ENCODE measurements around the gene DCXR.
A peak's percentile ranks its signal among the peaks of the same experiment; 100 is the strongest.

The DCXR gene

DNA sequence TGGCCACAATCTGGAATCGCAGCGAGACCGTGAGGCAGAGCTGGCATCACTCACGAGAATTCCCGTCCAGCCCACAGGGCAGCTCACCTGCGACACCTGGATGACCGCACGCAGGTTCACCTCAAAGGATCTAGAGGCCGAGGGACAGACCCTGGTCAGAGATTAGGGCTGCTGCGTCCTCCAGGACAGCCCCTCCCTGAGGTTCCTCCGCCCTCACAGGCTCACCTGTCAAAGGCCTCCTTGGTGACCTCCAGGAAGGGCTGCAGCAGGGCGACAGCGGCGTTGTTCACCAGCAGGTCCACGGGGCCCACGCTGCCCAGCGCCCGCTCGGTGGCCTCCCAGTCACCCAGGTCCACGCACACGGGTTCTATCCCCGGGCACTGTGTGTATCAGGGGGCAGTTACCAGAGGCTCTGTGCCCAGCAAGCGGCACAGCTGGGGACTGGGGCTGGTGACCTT lies 834 bp downstream of the DCXR start:
- DNase-seq, result no peak

GRCh38 chr17:82035956-82036633 lies 1.4 kb downstream of the DCXR start:
- no peak for DNase-seq

GRCh38 chr17:82035488-82035887 lies 2.0 kb downstream of the DCXR start:
- DNase-seq, result no peak

DNA sequence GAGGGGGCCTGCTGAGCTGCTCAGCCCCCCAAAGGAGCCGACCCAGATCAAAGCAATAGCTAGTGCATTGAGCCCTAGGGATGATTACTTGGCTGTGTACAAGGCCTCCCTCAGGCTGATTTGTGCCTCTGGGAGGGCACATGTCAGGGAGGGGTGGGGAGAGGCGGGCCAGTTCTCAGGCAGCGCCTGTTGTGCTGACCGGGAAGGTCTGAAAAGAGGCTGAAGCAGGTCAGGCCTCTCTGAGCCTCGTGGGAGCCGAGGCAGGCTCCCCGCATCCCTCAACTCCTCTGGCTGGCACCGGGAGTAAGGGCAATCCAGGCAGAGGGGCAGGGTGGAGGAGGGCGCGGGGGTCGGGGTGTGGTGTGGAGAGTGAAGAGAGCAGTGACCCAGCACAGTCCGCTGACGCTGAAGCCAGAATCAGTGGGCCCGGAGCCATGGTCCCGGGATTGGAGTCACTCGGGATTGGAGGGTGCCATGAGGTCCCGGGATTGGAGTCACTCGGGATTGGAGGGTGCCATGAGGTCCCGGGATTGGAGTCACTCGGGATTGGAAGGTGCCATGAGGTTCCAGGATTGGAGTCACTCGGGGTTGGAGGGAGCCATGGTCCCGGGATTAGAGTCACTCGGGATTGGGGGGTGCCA lies 3.0 kb downstream of the DCXR start:
- no peak for DNase-seq

DNA sequence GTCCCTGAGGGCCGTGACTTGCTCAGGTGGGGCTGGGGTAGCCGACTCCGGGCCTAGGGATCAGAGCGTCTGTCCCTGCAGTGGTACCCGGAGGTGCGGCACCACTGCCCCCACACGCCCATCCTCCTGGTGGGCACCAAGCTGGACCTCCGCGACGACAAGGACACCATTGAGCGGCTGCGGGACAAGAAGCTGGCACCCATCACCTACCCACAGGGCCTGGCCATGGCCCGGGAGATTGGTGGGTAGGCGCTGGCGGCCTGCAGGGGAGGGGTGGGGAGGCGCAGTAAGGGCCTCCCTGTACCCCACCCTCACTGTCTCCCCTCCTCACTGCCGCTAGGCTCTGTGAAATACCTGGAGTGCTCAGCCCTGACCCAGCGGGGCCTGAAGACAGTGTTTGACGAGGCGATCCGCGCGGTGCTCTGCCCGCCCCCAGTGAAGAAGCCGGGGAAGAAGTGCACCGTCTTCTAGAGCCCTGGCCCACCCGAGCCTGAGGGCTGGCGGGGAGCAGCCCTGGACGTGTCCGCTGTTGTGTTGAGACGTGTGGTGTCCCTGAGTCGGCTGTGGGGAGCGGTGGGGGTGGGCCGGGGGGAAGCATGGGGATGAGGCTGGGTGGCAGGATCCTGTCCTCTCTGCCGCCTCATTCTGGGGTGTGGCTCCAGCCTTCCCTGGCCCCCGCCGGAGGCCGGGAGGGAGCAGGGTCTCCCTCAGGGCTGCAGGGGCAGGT lies 4.0 kb downstream of the DCXR start:
- DNase-seq, result no peak

DNA sequence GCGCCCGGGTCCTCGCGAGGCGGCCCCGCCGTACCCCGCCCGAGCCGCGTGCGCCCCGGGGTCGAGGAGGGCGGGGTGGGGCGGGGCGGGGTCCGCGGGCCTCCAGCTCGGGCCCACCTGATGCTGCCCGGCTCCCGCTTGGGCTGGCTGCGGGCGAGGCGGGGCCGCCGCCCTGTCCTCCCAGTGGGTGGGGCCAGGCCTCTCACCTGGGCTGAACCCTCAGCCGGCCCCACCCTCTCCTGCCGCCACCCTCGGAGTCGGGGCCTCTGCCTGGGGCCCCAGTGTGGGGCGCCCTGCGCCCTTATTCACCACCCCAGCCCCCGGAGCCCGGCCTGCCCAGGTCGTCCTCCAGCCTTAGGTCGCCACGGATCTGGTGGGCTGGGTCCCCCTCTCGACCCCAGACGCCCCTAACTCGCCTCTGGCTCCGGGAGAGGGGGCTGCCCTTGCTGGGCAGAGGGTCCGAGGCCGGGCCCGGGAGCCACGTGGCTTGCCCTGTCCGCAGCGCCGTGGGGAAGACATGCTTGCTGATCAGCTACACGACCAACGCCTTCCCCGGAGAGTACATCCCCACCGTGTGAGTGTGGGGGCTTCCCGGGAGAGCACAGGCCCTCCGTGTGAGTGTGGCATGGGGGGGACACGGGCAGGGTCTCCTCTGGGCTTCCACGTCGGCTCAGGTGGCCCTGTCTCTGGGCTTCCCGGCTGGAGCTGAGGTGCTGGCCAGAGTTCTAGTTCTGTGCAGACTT lies 5.4 kb downstream of the DCXR start:
- DNase-seq, result peak in 1 of 2 donors; percentile 67

DNA sequence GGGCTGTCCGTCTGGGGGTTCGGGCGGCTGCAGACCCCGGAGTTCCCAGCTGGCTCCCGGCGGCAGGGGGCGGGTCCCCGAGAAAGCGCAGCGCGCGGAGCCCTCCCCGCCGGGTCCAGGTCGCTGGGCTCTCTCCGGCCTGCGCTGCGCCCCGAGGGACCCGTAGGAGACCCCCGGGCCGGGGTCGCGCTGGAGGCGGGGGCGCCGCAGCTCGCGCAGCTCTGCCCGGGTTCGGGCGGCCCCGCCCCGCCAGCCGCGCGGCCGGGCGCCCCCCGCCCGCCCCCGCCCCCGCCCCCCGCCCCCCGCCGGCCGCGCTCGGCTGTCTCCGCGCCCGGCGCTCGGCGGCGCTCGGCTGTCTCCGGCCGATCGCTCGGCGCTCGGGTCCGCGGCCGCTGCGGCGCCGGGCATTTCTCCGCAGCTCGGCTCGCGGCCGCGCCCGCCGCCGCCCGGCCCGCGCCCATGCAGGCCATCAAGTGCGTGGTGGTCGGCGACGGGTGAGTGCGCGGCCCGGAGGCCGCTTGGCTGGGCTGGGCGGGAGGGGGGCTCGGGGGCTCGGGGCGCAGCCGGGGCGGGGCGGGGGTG lies 6.1 kb downstream of the DCXR start, which contains the start of gene RAC3:
Gene RAC3, plus strand, starts transcription at position 376 of the 582 bp plus-strand sequence. Its CDS starts 84 bp downstream, at position 460.
- peak in 1 of 2 donors; percentile 34 for DNase-seq

- peak; percentile 81 to 86 for DNase-seq
These were observed 6.8 kb downstream of the DCXR start for GRCh38 chr17:82030470-82031302.

DNA sequence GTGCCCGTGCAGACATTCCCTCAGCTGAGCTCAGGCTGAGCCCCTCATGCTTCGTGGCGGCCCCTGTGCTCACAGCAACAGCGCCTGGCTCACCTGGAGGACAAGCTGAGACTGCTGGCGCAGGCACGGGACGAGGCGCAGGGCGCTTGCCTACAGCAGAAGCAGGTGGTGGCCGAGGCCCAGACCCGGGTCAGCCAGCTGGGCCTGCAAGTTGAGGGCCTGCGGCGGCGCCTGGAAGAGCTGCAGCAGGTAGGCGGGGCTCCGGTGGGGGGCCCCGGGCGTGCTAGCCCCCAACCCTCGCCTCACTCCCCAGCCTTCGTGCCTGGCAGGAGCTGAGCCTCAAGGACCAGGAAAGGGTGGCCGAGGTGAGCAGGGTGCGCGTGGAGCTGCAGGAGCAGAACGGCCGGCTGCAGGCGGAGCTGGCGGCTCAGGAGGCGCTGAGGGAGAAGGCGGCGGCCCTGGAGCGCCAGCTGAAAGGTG lies 7.5 kb downstream of the DCXR start:
- no peak for DNase-seq

- DNase-seq, result no peak
These were observed 8.1 kb downstream of the DCXR start for GRCh38 chr17:82029391-82029790.

DNA sequence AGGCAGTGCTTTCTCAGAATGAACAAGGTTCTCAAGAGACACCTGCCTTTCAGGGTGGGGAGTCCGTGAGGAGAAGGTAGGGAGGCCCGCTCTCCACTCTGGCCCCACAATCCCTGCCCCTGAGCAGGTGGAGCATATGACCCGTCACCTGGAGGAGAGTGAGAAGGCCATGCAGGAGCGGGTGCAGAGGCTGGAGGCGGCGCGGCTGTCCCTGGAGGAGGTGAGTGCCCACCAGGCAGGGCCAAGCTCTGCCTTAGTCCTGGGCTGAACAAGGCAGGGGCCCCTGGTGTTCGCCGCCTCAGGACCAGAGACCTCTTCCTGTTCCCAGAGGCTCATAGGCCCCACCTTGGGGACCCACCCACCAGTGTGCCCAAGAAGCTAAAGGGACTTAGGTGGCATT lies 8.5 kb downstream of the DCXR start:
- no peak for DNase-seq

DNA sequence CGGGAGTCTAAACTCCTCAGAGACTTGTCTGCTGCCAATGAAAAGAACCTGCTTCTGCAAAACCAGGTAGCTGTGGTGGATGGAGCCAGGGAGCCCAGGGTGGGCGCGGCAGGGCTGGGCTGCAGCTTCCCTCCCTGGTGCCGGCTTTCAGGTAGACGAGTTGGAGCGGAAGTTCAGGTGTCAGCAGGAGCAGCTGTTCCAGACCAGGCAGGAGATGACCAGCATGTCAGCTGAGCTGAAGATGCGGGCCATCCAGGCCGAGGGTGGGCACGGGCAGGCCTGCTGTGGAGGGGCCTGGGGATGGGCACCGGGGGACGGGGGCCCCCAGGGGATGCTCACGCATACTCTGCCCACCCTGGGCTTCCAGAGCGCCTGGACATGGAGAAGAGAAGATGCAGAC lies 9.3 kb downstream of the DCXR start:
- no peak for DNase-seq

- DNase-seq, result no peak
These were observed 11.9 kb downstream of the DCXR start for GRCh38 chr17:82025401-82026107.

- DNase-seq, result no peak
These were observed 12.6 kb downstream of the DCXR start for GRCh38 chr17:82024859-82025258.

GRCh38 chr17:82023447-82024241 lies 13.9 kb downstream of the DCXR start:
- peak in 1 of 2 donors; percentile 40 for DNase-seq

GRCh38 chr17:82022981-82023446 lies 14.5 kb downstream of the DCXR start, which contains the start of gene LRRC45:
LRRC45 (plus strand) TSS chr17:82023305; CDS start chr17:82023644, 339 bp downstream.
- peak; percentile 100 for DNase-seq

GRCh38 chr17:82022310-82022980 lies 15.1 kb downstream of the DCXR start, which contains the start of gene CENPX:
CENPX (minus strand) TSS chr17:82022878; CDS start chr17:82022861, 17 bp downstream.
- DNase-seq, result no peak

- DNase-seq, result no peak
These were observed 15.6 kb downstream of the DCXR start for GRCh38 chr17:82021900-82022309.
